Measurements from ENCODE around the gene MYH8.

MYH8 gene

DNA sequence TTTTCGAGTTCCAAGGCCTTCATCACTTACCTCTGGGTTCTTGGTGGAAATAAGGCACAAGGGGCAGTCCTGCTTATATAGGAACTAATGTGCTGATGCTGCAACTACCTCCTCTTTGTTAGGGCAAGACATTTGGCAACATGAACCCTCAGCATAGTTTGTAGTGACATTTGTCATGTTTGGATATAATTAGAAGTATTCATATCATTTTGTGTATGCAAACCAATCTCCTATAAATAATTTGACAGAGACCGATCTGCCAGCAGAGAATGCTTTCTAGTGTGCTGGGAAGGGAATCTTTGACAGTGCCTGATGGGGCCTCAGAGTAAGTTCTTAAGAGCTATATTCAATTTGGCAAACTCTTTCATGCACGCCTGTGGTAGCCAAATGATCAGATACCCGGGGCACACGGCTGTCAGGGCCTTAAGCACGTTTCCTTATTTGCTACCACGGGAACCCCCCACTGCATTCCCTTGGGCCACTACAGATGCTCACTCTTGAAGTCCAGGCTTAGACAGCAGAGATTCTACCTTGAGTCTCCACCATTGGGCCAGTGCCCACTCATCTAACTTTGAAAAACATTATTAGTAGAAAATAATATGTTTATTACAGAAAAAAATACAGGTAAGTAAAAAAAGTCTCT is at the start of gene MYH8:
MYH8 (minus strand) TSS at position 51 of the 643 bp plus-strand sequence. CDS start 1,723 bp downstream, outside the sequence.
- no peak for DNase-seq

DNA sequence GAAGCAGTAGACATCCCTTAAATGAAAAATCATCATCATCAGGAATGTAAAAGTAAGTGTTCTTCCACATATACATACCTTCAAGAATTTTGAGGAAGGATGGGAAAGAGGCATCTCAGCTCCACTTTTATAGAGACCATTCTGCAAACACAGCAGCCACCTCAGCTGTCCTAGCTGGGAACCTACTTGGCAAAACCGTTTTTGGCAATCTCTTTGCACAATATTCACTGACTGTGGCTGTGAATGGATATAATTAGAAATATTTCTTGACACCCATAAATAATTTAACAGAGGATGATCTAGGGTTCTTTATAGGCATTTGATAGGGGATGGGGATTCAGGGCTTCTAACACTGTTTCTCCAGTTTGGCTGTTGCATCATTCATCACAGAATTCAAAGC is 47.7 kb upstream of the MYH8 start, which contains the start of gene MYH4:
MYH4 (minus strand) TSS at position 101 of the 400 bp plus-strand sequence. CDS start 2,814 bp downstream, outside the sequence.
- no peak for DNase-seq

DNA sequence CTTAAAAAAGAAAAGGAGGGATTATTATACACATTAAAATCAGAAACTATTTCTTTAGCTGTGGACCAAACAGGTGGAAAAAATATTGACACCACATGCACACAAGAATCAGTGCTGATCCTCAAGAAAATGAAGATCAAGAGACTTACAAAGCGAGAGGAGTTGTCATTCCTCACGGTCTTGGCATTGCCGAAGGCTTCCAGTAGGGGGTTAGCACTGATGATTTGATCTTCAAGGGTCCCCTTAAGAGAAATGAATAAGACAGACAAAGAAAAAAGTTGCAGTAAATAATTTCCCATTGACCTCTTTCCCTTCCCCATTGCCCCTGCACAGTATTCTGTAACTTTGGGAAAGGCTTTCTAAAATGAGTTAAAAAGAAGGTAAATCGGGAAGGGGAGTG is 41.7 kb upstream of the MYH8 start:
- no peak for DNase-seq

GRCh38 chr17:10460062-10460461 is 38.3 kb upstream of the MYH8 start:
- no peak for DNase-seq

- no peak for DNase-seq
Measured at GRCh38 chr17:10458701-10459100, 37.0 kb upstream of the MYH8 start.

DNA sequence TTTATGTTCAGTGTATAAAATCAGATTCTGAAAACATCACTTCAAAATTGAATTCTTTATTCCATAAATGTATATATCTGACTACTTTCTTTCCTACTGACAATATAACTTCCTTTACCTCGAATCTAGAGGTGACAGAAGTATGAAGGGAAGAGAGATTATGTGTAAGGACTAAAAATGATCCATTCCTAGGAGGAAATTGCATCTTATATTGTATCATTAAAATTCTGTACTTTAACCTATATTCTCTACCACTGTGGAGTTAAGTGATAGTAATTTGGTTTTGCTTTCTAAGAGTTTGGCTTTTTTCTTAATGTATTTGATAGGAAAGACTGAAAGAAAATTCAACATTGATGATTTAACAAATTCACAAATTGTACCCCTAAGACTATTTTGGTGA is 36.2 kb upstream of the MYH8 start:
- no peak for DNase-seq

GRCh38 chr17:10447026-10447931 is 25.5 kb upstream of the MYH8 start:
- no peak for DNase-seq

GRCh38 chr17:10439816-10440215 is 18.1 kb upstream of the MYH8 start:
- DNase-seq, result no peak

- DNase-seq, result no peak
Measured at GRCh38 chr17:10435096-10435495, 13.3 kb upstream of the MYH8 start.

DNA sequence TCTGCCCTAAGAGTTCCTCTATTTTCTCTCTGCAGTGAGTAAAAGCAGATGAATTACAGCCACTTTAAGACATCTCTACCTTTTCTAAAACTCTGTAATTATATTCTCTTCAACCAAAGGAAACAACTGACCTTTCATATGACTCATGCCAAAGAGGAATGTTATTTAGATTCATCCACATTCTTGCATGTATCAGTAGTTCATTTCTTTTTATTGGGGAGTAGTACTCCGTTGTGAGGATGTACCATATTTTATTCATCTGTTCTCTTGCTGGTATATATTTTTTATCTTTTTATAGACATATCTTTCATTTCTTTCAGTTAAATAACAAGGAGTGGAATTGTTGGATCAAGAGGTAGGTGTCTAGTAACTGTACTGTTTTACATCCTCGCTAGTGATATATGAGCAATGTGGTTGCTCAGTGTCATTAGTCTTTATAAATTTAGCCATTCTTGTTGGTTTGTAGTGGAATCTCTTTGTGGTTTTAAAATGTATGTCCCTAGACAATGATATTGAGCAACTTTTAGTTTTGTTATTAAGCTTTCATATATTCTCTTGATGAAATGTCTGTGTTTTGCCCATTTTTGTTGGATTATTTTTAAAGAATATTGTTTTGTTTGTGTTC is 7.8 kb upstream of the MYH8 start:
- no peak for DNase-seq

DNA sequence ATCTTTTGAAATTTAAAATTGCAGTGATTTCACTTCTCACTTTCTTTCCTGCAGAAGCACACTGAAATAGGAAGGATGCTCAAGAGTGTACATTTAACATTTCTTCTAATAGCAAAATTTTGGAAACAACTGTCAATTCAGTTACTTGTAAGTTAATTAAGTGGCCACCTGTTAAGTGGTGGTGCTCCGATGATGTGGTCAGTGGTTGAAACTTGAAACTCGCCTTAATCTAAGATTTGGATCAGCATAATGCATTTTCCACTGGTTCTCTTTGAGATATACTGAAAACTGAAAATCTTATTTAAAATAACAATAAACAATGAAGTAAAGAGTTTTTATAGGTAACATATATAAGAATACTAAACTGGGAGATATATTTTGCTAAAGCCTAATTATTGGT is 7.0 kb upstream of the MYH8 start:
- DNase-seq, result no peak

- no peak for DNase-seq
Measured at GRCh38 chr17:10421211-10421610, 539 bp downstream of the MYH8 start.

GRCh38 chr17:10420811-10421210 is 939 bp downstream of the MYH8 start:
- no peak for DNase-seq

- DNase-seq, result no peak
Measured at GRCh38 chr17:10417431-10417830, 4.3 kb downstream of the MYH8 start.

DNA sequence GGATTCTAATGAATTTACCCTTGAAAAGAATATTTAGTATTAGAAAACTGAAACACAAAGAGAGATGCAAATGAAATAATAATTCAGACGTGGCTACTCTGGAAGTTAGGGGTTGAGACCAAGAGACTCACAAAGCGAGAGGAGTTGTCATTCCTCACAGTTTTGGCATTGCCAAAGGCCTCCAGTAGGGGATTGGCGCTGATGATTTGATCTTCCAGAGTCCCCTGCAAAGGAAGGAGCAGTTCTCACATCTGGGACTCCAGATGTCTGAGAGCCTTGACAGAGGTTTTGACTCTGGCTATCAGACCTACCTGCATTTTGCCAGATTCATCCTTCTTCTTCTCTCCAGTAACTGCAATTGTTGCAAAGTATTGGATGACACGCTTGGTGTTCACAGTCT is 6.6 kb downstream of the MYH8 start:
- no peak for DNase-seq

DNA sequence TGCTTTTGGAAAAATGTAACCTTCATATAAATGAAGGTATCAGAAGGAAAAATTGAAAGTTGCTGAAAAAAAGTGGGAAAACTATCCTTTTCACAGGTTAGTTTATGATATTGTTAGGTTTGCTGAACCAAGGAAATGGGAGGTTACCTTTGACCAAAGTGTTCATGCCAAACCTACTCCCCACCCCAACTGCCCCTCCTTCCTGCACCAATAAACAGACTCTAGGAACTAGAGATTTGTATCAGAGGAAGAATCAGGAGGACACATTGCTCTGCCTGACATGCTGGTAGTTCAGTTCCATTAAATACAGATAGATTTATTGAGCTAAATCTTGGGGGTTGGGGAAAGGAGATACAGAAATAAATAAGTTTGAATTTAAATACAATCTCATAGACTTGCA is 18.2 kb downstream of the MYH8 start:
- DNase-seq, result no peak

DNA sequence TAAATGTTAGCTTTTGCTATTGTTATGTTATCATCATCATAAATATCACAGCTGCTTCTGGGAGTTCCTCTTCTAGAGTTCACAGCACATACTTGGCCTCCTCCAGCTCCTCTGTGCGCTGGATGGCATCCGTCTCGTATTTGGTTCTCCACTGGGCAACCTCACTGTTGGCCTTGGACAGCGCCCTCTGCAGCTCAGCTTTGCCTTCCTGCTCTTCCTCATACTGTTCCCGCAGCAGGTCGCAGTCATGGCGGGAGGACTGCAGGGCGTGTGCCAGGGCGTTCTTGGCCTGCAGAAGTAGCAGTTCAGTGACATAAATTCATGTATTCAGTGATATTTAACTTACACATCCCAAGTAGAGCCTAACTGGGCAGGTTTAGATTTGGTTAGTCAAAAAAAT is 23.4 kb downstream of the MYH8 start:
- no peak for DNase-seq

DNA sequence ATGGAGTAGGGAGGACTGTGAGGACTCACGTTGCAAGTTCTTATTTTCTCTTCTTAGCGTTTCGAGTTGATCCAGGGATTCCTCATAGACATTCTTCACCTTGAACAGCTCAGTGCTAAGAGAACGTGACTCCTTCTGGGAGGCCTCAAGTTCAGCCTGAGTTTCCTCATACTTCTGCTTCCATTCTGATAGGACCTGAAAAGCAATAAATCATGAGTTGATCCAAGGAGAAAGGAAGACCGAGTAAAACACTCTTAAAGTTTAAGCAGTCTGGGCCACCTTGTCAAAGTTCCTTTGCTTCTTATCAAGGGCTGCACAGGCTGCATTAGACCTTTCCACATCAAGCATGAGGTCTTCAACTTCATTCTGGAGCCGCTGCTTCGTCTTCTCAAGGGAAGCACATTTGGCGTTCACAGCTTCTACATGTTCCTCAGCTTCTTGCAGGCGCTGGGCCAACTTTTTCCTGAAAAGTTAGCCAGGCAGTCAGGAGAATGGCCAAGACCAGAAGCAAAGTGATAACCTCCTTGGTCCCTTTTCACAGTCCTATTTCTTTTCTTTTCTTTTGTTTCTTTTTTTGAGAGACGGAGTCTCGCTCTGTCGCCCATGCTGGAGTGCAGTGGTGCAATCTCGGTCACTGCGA is 25.1 kb downstream of the MYH8 start:
- DNase-seq, result no peak

DNA sequence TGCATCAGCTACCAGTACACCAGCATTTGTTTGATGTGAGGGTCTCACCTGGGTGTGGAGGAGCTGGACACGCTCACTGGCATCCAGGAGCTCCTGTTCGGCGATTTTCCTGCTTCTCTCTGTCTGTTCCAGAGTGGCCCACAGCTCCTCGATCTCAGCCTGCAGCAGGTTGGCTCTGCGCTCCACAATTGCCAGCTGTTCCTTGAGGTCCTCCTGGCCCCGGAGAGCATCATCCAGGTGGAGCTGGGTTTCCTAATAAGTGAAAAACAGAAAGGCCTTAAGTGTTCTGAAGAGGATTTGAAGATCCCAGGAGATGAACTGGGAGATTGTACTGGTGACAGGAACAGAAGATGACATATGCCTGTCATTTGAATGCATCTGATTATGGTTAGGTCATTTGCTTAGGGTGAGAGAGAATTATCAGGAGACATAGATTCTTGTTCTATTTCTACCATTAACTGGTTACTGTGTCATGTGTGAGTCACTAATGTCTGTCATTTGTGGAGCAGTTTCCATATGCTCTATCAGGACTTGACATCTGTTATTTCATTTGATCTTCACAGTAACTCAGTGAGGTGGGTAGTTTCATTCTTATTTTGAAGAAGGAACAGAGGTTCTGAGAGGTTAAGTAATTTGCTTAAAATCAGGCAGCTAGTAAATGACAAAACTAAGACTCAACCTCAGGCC is 27.4 kb downstream of the MYH8 start:
- no peak for DNase-seq

- DNase-seq, result no peak
Measured at GRCh38 chr17:10392880-10393279, 28.9 kb downstream of the MYH8 start.

DNA sequence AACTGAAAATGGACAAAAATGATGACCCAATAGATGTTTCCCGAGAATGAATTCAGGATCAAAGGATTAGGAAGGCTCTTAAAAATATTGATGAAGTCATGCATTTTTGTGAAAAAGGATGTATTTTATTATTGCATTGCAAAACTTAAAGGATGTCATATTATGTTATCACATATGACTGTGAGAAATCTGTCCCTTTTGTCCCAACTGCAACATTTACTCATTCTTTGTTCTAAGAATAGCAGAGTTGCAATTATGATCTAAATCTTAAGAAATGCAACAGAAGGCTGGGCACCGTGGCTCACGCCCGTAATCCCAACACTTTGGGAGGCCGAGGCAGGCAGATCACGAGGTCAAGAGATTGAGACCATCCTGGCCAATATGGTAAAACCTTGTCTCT is 35.9 kb downstream of the MYH8 start:
- no peak for DNase-seq

DNA sequence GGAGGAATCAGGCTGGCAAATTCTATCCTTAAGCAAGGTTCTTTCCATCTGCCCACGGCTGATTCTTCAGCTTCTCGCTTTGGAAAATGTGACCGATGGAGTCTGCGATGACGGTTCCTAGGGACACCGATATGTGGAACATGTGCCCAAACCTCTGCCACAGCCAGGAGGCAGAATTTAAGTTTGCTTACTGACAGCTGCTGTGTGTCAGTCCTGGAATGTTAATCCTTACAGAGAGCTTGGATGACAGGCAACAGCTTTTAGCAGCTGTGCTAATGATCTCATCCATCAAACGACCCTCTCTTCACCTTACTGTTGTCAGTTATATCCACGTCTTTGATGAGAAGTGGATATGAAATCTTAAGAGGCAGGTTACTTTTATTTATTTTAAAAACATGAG is 37.6 kb downstream of the MYH8 start:
- no peak for DNase-seq

Data from SHP77 treated with DMSO at 0.1 percent for 48 hours (cell line).